Measurements from ENCODE around the gene VIPR1.

Gene VIPR1

GRCh38 chr3:42529468-42529867, 27.0 kb downstream of the VIPR1 start:
- Mint-ChIP-seq H3K27ac (no peak overlapping the region), H3K4me1 (peaks cover 14% of the 10 kb centered on the region), H3K27me3 (no peaks in the 10 kb centered on the region), H3K36me3 (peaks cover 6% of the 10 kb centered on the region), H3K4me3 (no peak overlapping the region), H3K9me3 (peaks cover 6% of the 10 kb centered on the region)
- no peak for ATAC-seq

- no peak overlapping the region for H3K4me3 Mint-ChIP-seq
- H3K27ac Mint-ChIP-seq = no peak overlapping the region
These were observed 27.6 kb downstream of the VIPR1 start for GRCh38 chr3:42530073-42530472.

GRCh38 chr3:42531470-42531869, 29.0 kb downstream of the VIPR1 start:
- no peaks in the 10 kb centered on the region for H3K27me3 Mint-ChIP-seq
- no peak overlapping the region for H3K27ac Mint-ChIP-seq
- no peak overlapping the region for H3K4me3 Mint-ChIP-seq
- ATAC-seq = no peak
- peaks cover 14% of the 10 kb centered on the region for H3K4me1 Mint-ChIP-seq
- peaks cover 6% of the 10 kb centered on the region for H3K36me3 Mint-ChIP-seq
- H3K9me3 Mint-ChIP-seq = peaks cover 6% of the 10 kb centered on the region

More at GRCh38 chr3:42530073-42530472, 27.6 kb downstream of the VIPR1 start:
- no peaks in the 10 kb centered on the region for H3K27me3 Mint-ChIP-seq
- ATAC-seq = no peak
- H3K4me1 Mint-ChIP-seq = peaks cover 14% of the 10 kb centered on the region
- peaks cover 6% of the 10 kb centered on the region for H3K36me3 Mint-ChIP-seq
- H3K9me3 Mint-ChIP-seq = peaks cover 6% of the 10 kb centered on the region

DNA sequence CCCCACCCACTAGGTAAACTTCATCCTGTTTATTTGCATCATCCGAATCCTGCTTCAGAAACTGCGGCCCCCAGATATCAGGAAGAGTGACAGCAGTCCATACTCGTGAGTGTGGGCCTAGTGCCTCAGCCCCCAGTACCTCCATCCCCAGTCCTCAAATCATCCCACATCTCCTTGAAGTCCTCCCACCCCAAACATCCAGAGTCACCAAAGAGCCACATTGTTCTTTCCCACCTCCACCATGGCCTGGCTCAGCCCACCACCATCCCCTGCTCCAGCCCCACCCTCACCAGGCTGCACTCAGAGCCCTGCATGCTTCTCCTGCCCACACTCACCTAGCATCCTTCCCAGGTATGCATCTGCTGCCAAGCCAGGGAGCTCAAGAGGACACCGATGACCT, 29.8 kb downstream of the VIPR1 start:
- H3K4me3 Mint-ChIP-seq = no peak overlapping the region
- peaks cover 6% of the 10 kb centered on the region for H3K9me3 Mint-ChIP-seq
- peaks cover 6% of the 10 kb centered on the region for H3K36me3 Mint-ChIP-seq
- H3K4me1 Mint-ChIP-seq = peaks cover 14% of the 10 kb centered on the region
- no peak for ATAC-seq
- no peak overlapping the region for H3K27ac Mint-ChIP-seq
- H3K27me3 Mint-ChIP-seq = no peaks in the 10 kb centered on the region

DNA sequence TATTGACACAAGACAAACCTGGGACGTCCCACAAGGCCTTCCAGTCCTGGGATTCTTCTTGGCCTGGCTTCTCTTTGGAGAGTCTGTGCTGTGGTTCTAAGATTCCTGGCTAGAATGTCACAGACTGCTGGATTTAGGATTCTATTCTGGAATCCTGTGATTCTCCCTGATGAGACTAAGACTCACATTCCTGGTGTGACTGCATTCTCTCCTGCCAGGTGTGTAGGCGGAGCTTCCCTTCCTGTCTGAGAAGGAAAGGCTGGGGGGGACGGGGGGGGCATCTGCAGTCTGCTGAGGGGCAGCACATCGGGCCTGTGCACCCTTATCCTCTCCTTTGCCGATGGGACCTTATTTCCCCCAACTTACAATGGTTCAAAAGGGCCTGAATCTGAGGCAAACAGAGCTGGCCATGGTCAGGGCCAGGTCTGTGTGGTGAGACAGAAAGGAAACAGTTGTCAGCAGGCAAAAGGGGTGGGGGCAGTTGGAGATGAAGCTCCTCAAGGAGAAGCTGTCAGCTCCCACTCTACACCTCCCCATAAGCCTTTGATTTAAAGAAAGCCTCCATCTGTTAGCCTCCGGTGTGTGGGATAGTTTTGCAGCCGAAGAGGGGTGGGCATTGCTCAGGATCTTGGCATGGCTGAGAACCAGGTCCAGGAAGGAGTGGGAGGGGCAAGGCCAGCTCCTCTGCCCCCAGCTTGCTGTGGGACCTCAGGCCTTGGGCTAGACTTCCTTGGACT, 30.9 kb downstream of the VIPR1 start:
- H3K4me1 Mint-ChIP-seq = peaks cover 14% of the 10 kb centered on the region
- ATAC-seq = no peak
- no peak overlapping the region for H3K27ac Mint-ChIP-seq
- peaks cover 6% of the 10 kb centered on the region for H3K36me3 Mint-ChIP-seq
- no peaks in the 10 kb centered on the region for H3K27me3 Mint-ChIP-seq
- peaks cover 6% of the 10 kb centered on the region for H3K9me3 Mint-ChIP-seq
- H3K4me3 Mint-ChIP-seq = no peak overlapping the region

DNA sequence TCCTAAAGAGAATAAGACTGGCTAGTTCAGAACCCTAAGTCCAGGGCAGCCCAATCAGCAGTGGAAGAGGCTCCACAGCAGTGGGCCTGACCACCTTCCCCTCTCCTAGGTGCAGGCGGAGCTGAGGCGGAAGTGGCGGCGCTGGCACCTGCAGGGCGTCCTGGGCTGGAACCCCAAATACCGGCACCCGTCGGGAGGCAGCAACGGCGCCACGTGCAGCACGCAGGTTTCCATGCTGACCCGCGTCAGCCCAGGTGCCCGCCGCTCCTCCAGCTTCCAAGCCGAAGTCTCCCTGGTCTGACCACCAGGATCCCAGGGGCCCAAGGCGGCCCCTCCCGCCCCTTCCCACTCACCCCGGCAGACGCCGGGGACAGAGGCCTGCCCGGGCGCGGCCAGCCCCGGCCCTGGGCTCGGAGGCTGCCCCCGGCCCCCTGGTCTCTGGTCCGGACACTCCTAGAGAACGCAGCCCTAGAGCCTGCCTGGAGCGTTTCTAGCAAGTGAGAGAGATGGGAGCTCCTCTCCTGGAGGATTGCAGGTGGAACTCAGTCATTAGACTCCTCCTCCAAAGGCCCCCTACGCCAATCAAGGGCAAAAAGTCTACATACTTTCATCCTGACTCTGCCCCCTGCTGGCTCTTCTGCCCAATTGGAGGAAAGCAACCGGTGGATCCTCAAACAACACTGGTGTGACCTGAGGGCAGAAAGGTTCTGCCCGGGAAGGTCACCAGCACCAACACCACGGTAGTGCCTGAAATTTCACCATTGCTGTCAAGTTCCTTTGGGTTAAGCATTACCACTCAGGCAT, 33.7 kb downstream of the VIPR1 start:
- H3K27ac Mint-ChIP-seq = no peak overlapping the region
- H3K36me3 Mint-ChIP-seq = no peaks in the 10 kb centered on the region
- H3K4me3 Mint-ChIP-seq = no peak overlapping the region
- H3K9me3 Mint-ChIP-seq = no peaks in the 10 kb centered on the region
- H3K27me3 Mint-ChIP-seq = no peaks in the 10 kb centered on the region
- peaks cover 6% of the 10 kb centered on the region for H3K4me1 Mint-ChIP-seq
- ATAC-seq = no peak

DNA sequence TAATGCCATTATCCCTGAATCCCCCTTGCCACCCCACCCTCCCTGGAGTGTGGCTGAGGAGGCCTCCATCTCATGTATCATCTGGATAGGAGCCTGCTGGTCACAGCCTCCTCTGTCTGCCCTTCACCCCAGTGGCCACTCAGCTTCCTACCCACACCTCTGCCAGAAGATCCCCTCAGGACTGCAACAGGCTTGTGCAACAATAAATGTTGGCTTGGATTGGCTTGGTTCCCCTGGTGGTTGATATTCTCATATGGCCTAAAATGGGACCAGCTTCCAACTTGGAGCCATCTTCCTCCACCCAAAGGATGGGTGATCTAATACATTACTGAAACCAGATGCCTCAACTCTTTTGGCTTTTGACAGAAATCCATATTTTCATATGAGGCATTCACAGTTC, 34.9 kb downstream of the VIPR1 start:
- Mint-ChIP-seq H3K4me1 (peaks cover 6% of the 10 kb centered on the region), H3K27me3 (no peaks in the 10 kb centered on the region), H3K4me3 (no peak overlapping the region), H3K27ac (no peak overlapping the region), H3K36me3 (no peaks in the 10 kb centered on the region), H3K9me3 (no peaks in the 10 kb centered on the region)
- ATAC-seq = no peak

DNA sequence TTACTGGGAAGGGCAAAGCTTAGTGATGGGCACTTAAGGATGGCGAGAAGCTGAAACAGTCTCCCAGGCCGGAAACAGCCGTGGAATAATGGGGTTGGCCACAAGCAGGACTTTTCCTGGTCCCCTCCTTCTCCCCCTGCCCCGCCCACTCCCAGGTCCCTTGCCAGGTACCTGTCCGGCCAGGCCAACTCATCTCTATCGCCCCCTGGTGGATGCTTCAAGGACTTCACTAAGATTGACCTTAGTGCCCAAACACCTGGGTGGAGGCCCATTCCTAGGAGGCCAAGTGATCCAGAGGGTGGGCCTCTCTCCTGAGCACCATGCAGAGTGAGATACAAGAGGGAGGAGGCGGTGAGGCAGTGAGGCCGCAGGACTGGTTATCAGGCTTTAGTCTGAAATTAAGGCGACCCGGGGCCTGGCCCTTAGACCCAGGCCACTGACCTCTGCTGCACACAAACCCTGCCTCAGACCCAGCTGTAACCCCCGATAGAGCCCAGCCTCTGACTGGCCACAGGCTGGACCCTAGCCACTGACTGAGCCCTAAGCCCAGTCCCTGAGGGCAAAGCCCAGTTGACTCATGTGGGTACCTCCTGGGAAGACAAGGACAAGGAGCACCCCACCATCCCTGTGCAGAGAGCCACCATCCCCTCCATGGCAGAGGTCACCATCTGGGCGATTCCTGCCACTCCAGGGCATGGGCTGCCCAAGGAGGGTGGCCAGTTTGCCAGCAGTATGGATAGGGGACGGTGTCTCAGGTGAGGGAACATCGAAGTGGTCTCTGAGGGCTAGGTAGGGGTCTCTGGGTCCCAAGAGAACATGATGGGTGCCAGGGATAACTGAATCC, 37.6 kb downstream of the VIPR1 start:
- H3K27ac Mint-ChIP-seq = no peak overlapping the region
- no peaks in the 10 kb centered on the region for H3K27me3 Mint-ChIP-seq
- H3K4me1 Mint-ChIP-seq = peaks cover 6% of the 10 kb centered on the region

GRCh38 chr3:42541079-42541478, 38.6 kb downstream of the VIPR1 start:
- Mint-ChIP-seq H3K36me3 (no peaks in the 10 kb centered on the region), H3K4me1 (peaks cover 6% of the 10 kb centered on the region), H3K4me3 (no peak overlapping the region), H3K27me3 (no peaks in the 10 kb centered on the region), H3K9me3 (no peaks in the 10 kb centered on the region), H3K27ac (no peak overlapping the region)
- no peak for ATAC-seq

More for the DNA sequence above, 37.6 kb downstream of the VIPR1 start:
- Mint-ChIP-seq H3K9me3 (no peaks in the 10 kb centered on the region), H3K36me3 (no peaks in the 10 kb centered on the region), H3K4me3 (no peak overlapping the region)
- no peak for ATAC-seq

- Mint-ChIP-seq H3K4me1 (peaks cover under 1% of the 10 kb centered on the region), H3K36me3 (peaks cover 15% of the 10 kb centered on the region), H3K9me3 (no peaks in the 10 kb centered on the region), H3K27me3 (no peaks in the 10 kb centered on the region), H3K27ac (no peak overlapping the region), H3K4me3 (no peak overlapping the region)
- ATAC-seq = no peak
These were observed 42.2 kb downstream of the VIPR1 start for GRCh38 chr3:42544492-42545283.

DNA sequence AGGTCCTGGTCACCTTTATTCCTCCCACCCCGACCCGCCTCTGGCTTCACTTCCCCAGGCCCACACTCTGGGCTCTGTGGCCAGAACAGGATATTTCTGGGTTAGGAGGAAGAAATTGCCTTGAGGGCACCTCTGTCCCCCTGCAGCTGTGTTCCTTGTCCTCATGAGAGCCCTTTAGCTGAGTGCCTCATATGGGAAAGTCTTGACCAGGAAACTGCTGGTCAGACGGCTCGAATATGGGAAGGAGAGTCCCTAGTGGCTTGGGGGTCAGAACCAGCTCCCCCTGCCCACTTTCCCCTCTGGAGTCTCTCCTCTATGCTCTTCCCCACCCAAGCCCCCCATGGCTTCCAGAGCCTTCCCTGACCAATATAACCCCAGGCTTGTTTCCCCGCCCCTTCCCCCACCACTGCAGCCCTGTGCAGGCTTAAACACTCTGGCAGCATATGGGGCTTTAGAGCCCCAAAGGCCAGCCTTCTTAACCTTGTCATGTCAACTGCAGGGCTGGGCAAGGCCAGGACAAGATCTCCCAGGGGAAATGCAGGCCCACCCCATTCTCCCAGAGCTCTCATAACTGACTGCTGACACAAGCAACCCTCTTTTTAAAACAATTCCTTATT, 42.9 kb downstream of the VIPR1 start:
- ATAC-seq = no peak
- no peak overlapping the region for H3K4me3 Mint-ChIP-seq
- no peaks in the 10 kb centered on the region for H3K4me1 Mint-ChIP-seq
- no peaks in the 10 kb centered on the region for H3K9me3 Mint-ChIP-seq
- no peak overlapping the region for H3K27ac Mint-ChIP-seq
- H3K36me3 Mint-ChIP-seq = peaks cover 16% of the 10 kb centered on the region
- no peaks in the 10 kb centered on the region for H3K27me3 Mint-ChIP-seq

DNA sequence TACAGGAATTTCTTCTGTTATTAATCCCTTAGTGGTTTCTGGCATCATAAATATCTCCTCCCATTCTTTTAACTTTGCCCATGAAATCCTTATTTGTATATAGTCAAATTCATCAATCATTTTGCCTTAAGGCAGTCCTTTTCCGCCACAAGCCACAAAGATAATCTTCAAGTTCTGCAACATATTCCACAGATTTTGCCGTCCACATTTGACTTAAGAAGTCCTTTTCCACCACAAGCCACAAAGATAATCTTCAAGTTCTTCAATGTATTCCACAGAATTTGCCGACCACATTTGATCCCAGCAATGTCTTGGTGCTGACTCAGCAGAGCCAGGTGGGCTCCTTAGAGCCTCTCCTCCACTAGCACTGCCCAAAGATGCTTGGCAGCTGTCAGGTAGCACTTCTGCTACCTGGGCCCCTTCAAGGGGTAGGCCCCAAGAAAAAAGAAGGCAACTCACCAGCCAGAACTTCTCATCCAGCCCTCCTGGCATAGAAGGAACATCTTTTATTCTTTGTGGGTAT, 44.3 kb downstream of the VIPR1 start:
- peaks cover 23% of the 10 kb centered on the region for H3K36me3 Mint-ChIP-seq
- H3K9me3 Mint-ChIP-seq = no peaks in the 10 kb centered on the region
- ATAC-seq = no peak
- no peaks in the 10 kb centered on the region for H3K27me3 Mint-ChIP-seq
- no peak overlapping the region for H3K4me3 Mint-ChIP-seq
- H3K4me1 Mint-ChIP-seq = no peaks in the 10 kb centered on the region
- H3K27ac Mint-ChIP-seq = no peak overlapping the region

DNA sequence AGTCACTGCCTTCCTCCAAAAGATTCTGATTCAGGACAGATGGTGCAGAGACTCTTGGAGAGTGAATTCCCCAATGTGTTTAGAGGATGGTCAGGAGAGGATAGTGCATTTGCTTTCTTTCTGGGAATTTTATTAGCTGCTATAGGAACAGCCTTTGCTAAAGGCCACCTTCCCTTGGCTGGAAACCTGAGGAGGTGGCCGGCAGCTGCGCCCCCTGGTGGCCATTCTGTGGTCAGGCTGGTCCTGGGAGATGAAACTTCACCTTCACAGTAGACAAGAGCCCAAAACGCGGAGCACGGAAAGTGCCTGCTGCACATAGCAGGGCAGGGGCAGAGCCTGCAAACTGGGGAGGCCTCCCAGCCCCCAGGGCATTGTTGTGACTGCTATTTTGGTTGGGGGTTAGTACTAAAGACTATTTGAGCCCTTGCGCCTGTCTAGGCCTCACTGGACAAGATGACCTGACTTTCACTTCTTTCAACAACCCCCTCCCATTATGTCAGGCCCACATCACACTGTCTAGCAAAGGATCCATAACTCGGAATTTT, 45.0 kb downstream of the VIPR1 start:
- peak; percentile 74 for ATAC-seq
- Mint-ChIP-seq H3K27ac (no peak overlapping the region), H3K4me3 (no peak overlapping the region), H3K9me3 (no peaks in the 10 kb centered on the region), H3K4me1 (no peaks in the 10 kb centered on the region), H3K36me3 (peaks cover 27% of the 10 kb centered on the region), H3K27me3 (no peaks in the 10 kb centered on the region)

DNA sequence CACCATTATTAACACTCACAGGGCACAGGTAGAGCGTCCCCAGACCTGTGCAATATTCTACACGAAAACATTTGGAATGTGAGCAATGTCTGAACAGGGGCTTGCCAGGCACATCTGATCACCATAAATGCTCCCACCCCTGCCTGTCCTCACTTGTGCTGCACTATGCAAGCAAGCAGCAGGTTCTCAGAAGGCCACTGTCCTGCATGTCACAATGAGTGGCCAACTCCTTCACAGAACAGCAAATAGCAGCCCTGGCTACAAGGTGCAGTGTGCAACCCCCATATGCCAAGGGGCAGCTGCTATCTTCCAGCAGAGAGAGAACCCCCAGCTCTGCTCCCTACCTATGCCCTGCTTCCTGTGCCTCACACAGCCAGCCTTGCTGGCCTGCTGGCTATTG, 46.7 kb downstream of the VIPR1 start:
- peak overlapping the region; percentile 23 for H3K27ac Mint-ChIP-seq
- no peak overlapping the region for H3K4me3 Mint-ChIP-seq
- peaks cover 41% of the 10 kb centered on the region for H3K36me3 Mint-ChIP-seq
- H3K27me3 Mint-ChIP-seq = no peaks in the 10 kb centered on the region
- no peaks in the 10 kb centered on the region for H3K9me3 Mint-ChIP-seq
- peak; percentile 17 for ATAC-seq
- no peaks in the 10 kb centered on the region for H3K4me1 Mint-ChIP-seq

Measured in stimulated activated memory B cell treated with anti-CD40 and anti-IgM and Interleukin-4, amounts not matched to agents 10 μg/mL and 1 μg/mL and 100 μg/mL, for 72 hours (primary cell).